Measurements from ENCODE around the gene MRPS5.

MRPS5 gene

DNA sequence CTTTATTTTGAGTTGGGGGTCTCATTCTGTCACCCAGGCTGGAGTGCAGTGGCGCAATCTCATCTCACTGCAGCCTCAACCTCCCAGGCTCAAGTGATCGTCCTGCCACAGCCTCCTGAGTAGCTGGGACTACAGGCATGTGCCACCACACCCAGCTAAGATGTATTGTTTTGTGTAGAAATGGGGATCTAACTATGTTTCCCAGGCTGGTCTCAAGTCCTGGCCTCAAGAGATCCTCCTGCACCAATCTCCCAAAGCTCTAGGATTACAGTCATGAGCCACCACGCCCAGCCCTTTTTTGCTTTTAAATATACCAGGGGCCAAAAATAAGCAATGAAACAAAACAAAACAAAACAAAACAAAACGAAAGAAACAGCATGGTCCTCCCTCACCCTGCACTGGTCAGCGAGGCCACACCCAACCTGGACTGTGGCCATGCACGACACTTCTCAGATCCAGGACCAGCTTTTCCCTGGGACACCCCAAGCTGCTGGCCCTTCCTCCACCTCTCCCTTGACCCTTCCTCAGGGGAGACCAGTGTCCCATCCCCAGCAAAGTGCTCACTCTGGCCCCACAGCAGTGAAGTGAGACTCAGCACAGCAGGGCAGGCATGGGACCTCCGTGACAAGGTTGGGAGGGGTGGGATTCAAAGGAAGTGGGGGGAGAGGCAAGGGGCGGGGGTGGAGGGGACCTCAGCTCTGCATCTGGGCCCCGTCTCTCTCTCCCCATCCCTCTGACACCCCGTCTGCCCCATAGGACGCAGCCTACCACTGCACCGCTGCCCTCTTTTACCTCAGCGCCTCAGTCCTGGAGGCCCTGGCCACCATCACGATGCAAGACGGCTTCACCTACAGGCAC lies 72.6 kb downstream of the MRPS5 start:
- no peak overlapping the region for H3K27ac Mint-ChIP-seq
- H3K9me3 Mint-ChIP-seq: no peaks in the 10 kb centered on the region
- H3K4me1 Mint-ChIP-seq: peaks cover 98% of the 10 kb centered on the region
- H3K27me3 Mint-ChIP-seq: no peaks in the 10 kb centered on the region
- DNase-seq (no peak), ATAC-seq (peak; percentile 5)
- H3K4me3 Mint-ChIP-seq: peak overlapping the region in 1 of 2 donors; percentile 33

DNA sequence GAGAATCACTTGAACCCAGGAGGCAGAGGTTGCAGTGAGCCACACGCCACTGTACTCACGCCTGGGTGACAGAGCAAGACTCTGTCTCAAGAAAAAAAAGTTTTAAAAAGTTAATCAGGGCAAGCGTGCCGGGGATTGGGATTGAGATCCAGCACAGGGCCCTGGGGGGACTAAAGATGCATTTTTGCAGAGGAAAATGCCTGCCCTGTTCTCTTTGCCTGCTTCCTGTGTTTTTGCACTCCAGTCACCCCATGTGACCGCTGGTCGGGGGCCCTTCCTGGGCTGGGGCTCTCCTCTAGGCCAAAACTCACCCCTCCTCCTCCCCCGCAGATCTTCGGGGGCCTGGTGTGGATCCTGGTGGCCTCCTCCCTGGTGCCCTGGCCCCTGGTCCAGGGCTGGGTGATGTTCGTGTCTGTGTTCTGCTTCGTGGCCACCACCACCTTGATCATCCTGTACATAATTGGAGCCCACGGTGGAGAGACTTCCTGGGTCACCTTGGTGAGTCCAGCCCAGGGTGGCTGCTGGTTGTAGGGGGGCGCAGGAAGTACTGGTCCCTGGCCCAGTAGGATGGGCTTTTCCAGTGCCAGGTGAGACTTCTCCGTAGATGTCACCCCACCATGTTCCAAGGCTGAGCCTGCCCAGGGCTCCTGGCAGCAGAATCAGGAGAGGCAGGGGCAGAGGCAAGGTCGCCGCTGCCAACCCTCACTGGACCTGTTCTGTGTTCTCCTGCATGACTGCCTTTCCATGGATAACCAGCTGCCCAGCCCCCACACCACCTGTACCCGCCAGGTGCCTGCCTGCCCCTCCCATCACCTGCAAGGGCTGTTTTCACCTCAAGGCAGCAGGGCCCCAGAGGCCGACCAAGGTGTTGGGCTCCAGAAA lies 73.7 kb downstream of the MRPS5 start:
- DNase-seq (no peak), ATAC-seq (no peak)
- peak overlapping the region in 1 of 2 donors; percentile 64 for H3K4me3 Mint-ChIP-seq
- H3K27ac Mint-ChIP-seq: peak overlapping the region; percentile 20 to 83
- H3K9me3 Mint-ChIP-seq: no peaks in the 10 kb centered on the region
- H3K4me1 Mint-ChIP-seq: peaks cover 98% of the 10 kb centered on the region
- no peaks in the 10 kb centered on the region for H3K27me3 Mint-ChIP-seq

DNA sequence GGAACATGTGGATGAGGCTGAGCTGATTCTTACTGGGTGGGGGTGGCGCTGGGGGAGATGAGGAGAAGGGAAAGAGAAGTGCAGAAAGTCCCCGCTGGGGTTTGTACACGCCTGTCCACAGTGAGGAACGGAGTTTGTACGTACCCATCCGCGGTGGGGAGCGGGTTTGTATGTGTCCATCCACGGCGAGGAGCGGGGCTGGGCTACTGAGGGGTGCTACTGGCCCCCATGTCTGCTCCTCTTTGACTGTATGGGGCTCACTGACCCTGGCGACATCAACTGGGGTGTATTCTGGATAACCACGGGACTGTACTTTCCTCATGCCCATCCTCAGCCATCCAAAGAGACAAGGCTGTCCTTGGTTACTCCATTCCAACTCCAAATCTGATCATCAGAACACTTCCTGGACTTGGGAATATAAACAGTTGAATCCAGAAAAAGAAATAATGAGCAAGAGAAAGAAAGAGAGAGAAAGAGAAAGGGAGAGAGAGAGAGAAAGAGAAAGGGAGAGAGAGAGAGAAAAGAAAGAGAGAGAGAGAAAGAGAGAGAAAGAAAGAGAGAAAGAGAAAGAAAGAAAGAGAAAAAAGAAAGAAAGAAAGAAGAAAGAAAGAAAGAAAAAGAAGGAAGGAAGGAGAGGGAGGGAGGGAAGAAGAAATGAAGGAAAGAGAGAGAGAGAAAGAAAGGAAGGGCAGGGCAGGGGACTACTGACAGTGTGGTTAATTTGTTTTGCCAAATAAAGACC lies 75.1 kb downstream of the MRPS5 start:
- H3K4me1 Mint-ChIP-seq: peaks cover 95% of the 10 kb centered on the region
- H3K9me3 Mint-ChIP-seq: no peaks in the 10 kb centered on the region

DNA sequence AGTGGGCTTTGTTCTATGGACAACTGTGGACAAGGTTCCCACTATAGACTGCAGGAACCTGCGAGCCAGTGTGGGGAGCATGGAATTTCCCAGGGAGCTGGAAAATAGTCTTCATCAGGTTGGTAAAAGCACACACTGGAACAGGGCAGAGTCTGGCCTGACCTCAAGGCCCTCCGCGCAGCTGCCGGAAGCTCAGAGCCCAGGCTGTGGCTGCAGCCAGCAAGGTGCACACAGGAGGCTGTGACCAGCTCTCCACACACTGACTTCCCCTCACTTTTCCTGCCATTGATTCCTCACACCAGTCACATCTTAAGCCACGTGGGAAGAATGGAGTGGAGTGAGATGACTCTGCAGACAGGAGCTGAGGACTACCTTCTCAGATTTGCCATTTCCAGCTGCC lies 77.0 kb downstream of the MRPS5 start:
- Mint-ChIP-seq H3K27ac (no peak overlapping the region), H3K9me3 (no peaks in the 10 kb centered on the region), H3K27me3 (no peaks in the 10 kb centered on the region), H3K4me1 (peaks cover 88% of the 10 kb centered on the region), H3K4me3 (no peak overlapping the region)
- DNase-seq (no peak), ATAC-seq (no peak)

More for the DNA sequence above, 75.1 kb downstream of the MRPS5 start:
- ATAC-seq (no peak), DNase-seq (no peak)
- H3K4me3 Mint-ChIP-seq: peak overlapping the region in 1 of 2 donors; percentile 24
- no peaks in the 10 kb centered on the region for H3K27me3 Mint-ChIP-seq
- H3K27ac Mint-ChIP-seq: peak overlapping the region; percentile 56 to 89

DNA sequence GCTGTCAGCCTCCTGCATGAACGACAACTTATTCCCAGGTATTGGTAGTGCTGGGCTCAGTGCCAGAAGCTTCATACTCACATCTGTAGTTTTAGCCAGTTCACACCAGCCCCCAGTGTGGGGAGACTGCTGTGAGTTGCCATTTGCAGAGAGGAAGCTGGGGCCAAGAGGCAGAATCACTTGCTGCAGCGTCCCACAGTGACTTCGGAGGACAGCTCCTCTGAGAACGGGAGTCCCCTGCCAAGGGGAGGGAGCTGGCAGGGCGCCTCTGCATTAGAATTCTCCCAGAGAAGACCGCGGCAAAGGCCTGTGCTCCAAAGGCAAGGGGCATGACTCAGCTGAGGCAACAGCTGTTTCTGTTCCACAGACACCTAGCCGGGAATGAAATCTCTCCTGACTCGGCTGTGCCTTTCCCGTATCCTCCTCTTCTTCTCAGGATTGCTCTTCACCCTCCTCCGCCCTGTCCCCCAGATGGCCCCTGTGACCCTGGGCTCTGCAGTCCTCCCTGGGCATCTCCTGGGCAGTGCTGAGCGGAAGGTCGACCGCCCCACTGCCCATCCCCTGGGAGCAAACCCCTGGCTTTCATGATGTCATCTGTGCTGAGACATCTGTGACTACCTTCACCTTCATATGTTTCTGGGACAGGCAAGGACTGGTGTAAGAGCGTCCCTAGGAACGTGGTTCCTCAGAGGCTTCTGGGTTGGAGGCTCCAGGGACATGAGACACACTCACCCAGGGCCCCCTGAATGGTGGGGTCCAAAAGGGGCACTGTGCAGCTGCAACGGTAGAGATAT lies 78.1 kb downstream of the MRPS5 start:
- DNase-seq: peak in 1 of 2 donors; percentile 60
- H3K4me3 Mint-ChIP-seq: peak overlapping the region in 1 of 2 donors; percentile 16
- H3K27ac Mint-ChIP-seq: peak overlapping the region; percentile 8 to 57
- ATAC-seq: peak; percentile 77
- H3K4me1 Mint-ChIP-seq: peaks cover 88% of the 10 kb centered on the region
- no peaks in the 10 kb centered on the region for H3K9me3 Mint-ChIP-seq
- no peaks in the 10 kb centered on the region for H3K27me3 Mint-ChIP-seq

DNA sequence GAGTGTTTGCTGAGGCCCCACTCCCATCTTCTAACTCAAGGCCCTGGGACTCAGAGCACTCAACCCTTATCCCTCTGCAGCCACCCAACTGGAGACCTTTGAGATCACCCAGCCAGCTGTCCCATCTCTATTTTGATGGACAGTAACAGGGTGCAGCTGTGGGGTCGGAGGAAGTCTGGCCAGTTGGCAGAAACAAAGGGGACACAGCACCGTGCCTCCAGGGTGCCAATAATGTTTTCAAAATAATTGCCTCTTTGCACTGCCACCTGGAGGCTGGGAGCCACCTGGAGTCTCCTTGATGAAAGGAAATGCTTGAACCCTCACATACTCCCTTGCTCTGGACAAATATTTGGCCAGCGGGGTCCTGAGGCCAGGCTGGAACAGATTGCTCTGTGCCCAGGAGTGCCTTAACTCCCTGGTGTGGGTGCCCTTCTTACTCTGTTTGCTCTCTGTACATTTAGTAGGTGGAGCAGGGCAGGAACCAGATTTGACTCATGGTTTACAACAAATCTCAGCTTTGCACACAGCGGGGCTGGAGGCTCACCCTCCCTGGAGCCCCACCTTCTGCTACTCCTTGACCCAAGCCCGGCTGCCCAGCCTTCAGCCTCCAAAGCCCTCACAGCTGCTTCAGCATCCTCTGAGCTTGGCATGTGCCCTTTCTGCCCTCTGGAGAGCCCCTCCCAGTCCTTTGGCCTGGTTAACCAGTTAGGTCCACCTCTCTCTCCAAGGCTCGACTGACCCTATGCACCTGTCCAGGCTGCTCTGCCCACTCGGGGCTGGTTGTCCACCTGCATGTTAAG lies 78.9 kb downstream of the MRPS5 start:
- ATAC-seq (peak; percentile 41), DNase-seq (no peak)
- H3K4me1 Mint-ChIP-seq: peaks cover 88% of the 10 kb centered on the region
- H3K9me3 Mint-ChIP-seq: peaks cover 4% of the 10 kb centered on the region in 2 donors
- no peak overlapping the region for H3K27ac Mint-ChIP-seq
- no peaks in the 10 kb centered on the region for H3K27me3 Mint-ChIP-seq
- H3K4me3 Mint-ChIP-seq: peak overlapping the region in 1 of 2 donors; percentile 16

DNA sequence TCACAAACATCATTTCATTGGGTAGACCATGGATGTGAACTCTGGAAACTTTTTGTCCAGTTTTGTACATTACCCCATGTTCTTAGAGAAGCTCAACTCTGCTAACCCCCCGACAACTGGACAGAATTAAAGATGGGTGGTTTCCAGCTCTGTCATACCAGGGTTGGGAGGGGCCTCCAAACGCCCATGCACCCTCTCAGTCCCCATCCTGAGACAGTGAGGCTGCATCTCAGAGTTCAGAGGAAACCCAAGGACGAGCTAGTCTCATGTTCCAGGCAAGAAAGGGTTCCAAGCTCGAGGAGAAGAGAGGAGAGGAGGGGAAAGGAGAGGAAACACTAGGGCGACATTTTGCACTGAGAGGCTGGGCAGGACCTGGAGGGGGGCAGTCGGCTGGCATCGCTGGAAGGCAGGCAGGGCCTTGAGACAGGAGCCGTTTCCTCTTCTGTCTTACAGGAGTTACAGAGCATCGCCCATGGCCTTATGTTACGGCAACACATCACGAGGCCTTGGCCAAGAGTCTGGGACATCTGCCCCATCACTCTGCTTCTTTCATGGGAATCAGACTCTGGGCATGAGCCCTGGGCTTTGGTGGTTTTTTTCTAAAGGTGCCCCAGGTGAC lies 79.7 kb downstream of the MRPS5 start:
- H3K4me3 Mint-ChIP-seq: peak overlapping the region; percentile 0 to 25
- peaks cover 88% of the 10 kb centered on the region for H3K4me1 Mint-ChIP-seq
- peaks cover 11 to 12% of the 10 kb centered on the region in 2 donors for H3K9me3 Mint-ChIP-seq
- H3K27me3 Mint-ChIP-seq: no peaks in the 10 kb centered on the region
- ATAC-seq: peak; percentile 60
- DNase-seq: no peak
- peak overlapping the region; percentile 10 to 69 for H3K27ac Mint-ChIP-seq

DNA sequence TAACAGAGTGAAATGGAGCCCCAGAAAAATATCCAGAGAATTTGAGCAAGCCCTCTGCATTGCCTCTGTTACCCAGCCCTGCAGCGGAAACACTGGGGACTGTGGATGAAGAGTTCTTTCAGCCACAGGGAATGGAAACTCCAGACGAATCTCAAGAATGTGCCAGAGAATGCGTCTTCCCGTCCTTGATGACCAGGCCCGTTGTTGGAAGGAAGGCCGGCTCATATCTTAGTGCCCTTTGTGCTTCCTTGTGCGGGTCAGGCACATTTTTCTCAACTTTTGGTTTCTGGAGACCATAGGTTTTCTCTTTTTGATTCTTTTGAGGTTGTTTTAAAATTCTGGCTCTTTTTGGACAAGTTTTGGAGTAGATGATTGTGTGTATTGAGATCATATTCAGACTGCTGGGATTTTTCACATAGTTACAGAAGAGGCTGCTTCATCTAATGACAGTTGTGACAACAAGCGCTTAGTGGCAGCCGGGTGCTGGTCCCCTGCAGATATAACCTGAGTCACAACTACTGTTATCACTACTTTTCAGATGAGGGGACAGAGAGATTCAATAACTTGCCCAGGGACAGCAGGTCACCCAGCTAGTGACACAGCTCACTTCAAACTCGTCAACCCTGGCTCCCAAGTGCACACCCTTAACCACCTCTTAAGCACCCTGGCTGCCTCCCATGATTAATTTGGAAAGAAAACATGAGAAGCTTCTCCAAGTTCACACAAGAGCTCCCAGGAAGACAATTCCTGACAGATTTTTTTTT lies 80.4 kb downstream of the MRPS5 start:
- ATAC-seq (peak; percentile 47), DNase-seq (no peak)
- peak overlapping the region in 1 of 2 donors; percentile 34 for H3K27ac Mint-ChIP-seq
- peak overlapping the region in 1 of 2 donors; percentile 0 for H3K4me3 Mint-ChIP-seq
- peaks cover 18% of the 10 kb centered on the region in 2 donors for H3K9me3 Mint-ChIP-seq
- peaks cover 88% of the 10 kb centered on the region for H3K4me1 Mint-ChIP-seq
- no peaks in the 10 kb centered on the region for H3K27me3 Mint-ChIP-seq

DNA sequence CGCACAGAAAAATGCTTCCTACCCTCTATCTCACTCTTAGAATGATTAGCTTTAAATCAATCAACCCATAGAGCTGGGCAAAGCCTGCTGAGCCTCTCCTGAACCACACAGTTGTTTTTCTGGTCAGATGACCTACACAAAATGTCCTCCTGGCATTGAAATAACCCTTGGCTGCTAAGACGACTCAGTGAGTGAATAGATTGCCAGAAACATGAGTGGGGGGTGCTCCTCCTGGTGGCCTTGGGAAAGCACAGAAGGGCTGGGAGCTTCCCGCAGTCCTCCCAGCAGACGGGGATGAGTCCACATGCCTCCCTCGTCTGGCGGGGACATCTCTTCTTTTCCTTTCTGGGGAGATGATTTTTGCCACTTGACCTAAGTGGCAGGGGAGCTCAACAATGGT lies 81.2 kb downstream of the MRPS5 start:
- Mint-ChIP-seq H3K27ac (no peak overlapping the region), H3K27me3 (no peaks in the 10 kb centered on the region), H3K4me3 (no peak overlapping the region)

DNA sequence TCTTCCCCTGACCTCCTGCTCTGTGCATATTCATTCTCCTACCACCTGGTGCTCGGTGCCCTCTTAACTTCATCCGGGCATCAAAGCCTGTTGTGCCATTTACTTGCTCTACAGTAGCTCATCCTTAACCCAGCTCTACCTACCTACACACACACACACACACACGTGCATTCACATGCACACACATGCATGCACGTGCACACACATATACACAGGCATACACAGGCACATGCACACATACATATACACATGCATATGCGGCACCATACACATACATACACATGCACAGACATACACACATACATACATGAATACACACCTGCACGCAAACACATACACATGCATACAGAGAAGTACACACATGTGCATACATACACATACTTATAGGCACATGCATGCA lies 81.6 kb downstream of the MRPS5 start:
- Mint-ChIP-seq H3K9me3 (peaks cover 18% of the 10 kb centered on the region in 2 donors), H3K27me3 (no peaks in the 10 kb centered on the region), H3K27ac (no peak overlapping the region), H3K4me3 (no peak overlapping the region), H3K4me1 (peaks cover 85% of the 10 kb centered on the region)
- no peak for ATAC-seq
- DNase-seq: no peak

More for the DNA sequence above, 81.2 kb downstream of the MRPS5 start:
- DNase-seq (no peak), ATAC-seq (no peak)
- H3K4me1 Mint-ChIP-seq: peaks cover 84% of the 10 kb centered on the region
- peaks cover 18% of the 10 kb centered on the region in 2 donors for H3K9me3 Mint-ChIP-seq

DNA sequence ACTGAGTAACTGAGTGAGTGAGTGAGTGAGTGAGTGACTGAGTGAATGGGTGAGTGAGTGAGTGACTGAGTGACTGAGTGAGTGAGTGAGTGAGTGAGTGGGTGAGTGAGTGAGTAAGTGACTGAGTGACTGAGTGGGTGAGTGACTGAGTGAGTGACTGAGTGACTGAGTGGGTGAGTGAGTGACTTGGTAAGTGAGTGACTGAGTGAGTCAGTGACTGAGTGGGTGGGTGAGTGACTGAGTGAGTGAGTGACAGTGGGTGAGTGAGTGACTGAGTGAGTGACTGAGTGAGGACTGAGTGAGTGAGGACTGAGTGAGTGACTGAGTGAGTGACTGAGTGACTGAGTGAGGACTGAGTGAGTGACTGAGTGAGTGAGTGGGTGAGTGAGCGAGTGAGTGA lies 82.2 kb downstream of the MRPS5 start:
- ATAC-seq (peak; percentile 29), DNase-seq (no peak)
- peaks cover 86% of the 10 kb centered on the region for H3K4me1 Mint-ChIP-seq
- peaks cover 18% of the 10 kb centered on the region in 2 donors for H3K9me3 Mint-ChIP-seq
- peak overlapping the region in 1 of 2 donors; percentile 83 for H3K27ac Mint-ChIP-seq
- no peaks in the 10 kb centered on the region for H3K27me3 Mint-ChIP-seq
- H3K4me3 Mint-ChIP-seq: no peak overlapping the region

DNA sequence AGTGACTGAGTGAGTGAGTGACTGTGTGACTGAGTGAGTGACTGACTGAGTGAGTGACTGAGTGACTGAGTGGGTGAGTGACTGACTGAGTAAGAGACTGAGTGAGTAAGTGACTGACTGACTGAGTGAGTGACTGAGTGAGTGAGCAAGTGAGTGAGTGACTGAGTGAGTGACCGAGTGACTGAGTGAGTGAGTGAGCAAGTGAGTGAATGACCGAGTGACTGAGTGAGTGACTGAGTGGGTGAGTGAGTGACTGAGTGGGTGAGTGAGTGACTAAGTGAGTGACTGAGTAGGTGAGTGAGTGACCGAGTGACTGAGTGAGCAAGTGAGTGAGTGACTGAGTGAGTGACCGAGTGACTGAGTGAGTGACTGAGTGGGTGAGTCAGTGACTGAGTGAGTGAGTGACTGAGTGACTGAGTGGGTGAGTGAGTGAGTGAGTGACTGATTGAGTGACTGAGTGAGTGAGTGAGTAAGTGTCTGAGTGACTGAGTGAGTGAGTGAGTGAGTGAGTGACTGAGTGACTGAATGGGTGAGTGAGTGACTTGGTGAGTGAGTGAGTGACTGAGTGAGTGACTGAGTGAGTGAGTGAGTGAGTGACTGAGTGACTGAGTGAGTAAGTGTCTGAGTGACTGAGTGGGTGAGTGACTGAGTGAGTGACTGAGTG lies 82.8 kb downstream of the MRPS5 start:
- H3K9me3 Mint-ChIP-seq: peaks cover 18% of the 10 kb centered on the region in 2 donors
- H3K27me3 Mint-ChIP-seq: no peaks in the 10 kb centered on the region
- peak overlapping the region in 1 of 2 donors; percentile 83 for H3K27ac Mint-ChIP-seq
- no peak for DNase-seq
- peaks cover 84% of the 10 kb centered on the region for H3K4me1 Mint-ChIP-seq
- no peak overlapping the region for H3K4me3 Mint-ChIP-seq
- ATAC-seq: no peak
